HEK293 (cell line): ENCODE results near the gene MATN3.

Source experiments
- CTCF ChIA-PET: fragments of 350-600 bp; formaldehyde crosslinking; extraction: SDS; loops from one replicate; lab custom pipeline; 2021; ENCODE audit warnings: antibody characterized with exemption; lab: Yijun Ruan, JAX
- POLR2A ChIA-PET: fragments of 300-600 bp; formaldehyde crosslinking; extraction: SDS; loops from one replicate; lab custom pipeline; 2020; ENCODE audit warnings: antibody characterized with exemption, inconsistent platforms; lab: Yijun Ruan, JAX
- H3K27ac ChIP-seq: fragments of 200-500 bp; sonication (Bioruptor generic); 2 replicates; pipeline ENCODE4 v1.5.1; 2014; ENCODE audit warnings: low read depth, low read length, control low read depth, inconsistent platforms; ENCODE audit errors: extremely low read depth
- H3K36me3 ChIP-seq, 2 experiments: fragments of 200-500 bp in 1 of 2; sonication (Bioruptor generic) in 1 of 2; 1 replicate in 1 of 2; 2 replicates in 1 of 2; pipeline ENCODE4 v1.5.1; 2014 to 2017; ENCODE audit warnings: inconsistent platforms in 2 of 2, low read length in 2 of 2; ENCODE audit not compliant: control insufficient read depth in 2 of 2, insufficient read depth in 1 of 2
- H3K4me1 ChIP-seq: fragments of 200-500 bp; sonication (Bioruptor generic); 2 replicates; pipeline ENCODE4 v1.5.1; 2014; ENCODE audit warnings: mild to moderate bottlenecking, low read length, inconsistent platforms; ENCODE audit not compliant: control insufficient read depth, insufficient read depth
- H3K4me3 ChIP-seq: 2 replicates; pipeline ENCODE4 v1.5.1; 2011; ENCODE audit warnings: low read depth, mild to moderate bottlenecking, control low read depth, low read length, moderate library complexity
- H3K9me3 ChIP-seq: fragments of 200-500 bp; sonication (Bioruptor generic); 2 replicates; pipeline ENCODE4 v1.5.1; 2014; ENCODE audit warnings: low read depth, low read length, inconsistent platforms; ENCODE audit not compliant: control insufficient read depth, insufficient read depth
- GLI4 ChIP-seq: fragments of 450-650 bp; formaldehyde crosslinking; IDR thresholded peaks from 2 replicates; pipeline ENCODE4 v1.5.1; 2016; ENCODE audit warnings: missing biosample characterization, missing genetic modification characterization
- HOXA7 ChIP-seq: sonication (generic); formaldehyde crosslinking; IDR thresholded peaks from 2 replicates; pipeline ENCODE4 v1.8.1; 2022; ENCODE audit warnings: missing genetic modification reagents, borderline replicate concordance
- SCRT2 ChIP-seq: fragments of 450-650 bp; formaldehyde crosslinking; IDR thresholded peaks from 2 replicates; pipeline ENCODE4 v1.5.1; 2016; ENCODE audit warnings: missing biosample characterization, missing genetic modification characterization
- TCF7L2 ChIP-seq: IDR thresholded peaks from 2 replicates; pipeline ENCODE4 v1.6.1; 2011; ENCODE audit warnings: low read depth, mild to moderate bottlenecking, inconsistent platforms, low read length, moderate library complexity, borderline replicate concordance
- ZBTB26 ChIP-seq: fragments of 450-650 bp; formaldehyde crosslinking; optimal IDR thresholded peaks from 2 replicates; pipeline ENCODE3; 2016; ENCODE audit warnings: missing biosample characterization, mild to moderate bottlenecking, missing genetic modification characterization
- ZEB2 ChIP-seq: fragments of 450-650 bp; formaldehyde crosslinking; IDR thresholded peaks from 2 replicates; pipeline ENCODE4 v1.5.1; 2016; ENCODE audit warnings: missing biosample characterization, missing genetic modification characterization
- ZNF140 ChIP-seq: fragments of 450-650 bp; formaldehyde crosslinking; IDR thresholded peaks from 2 replicates; pipeline ENCODE4 v1.5.1; 2016; ENCODE audit warnings: missing biosample characterization, missing genetic modification characterization
- ZNF148 ChIP-seq: fragments of 450-650 bp; formaldehyde crosslinking; IDR thresholded peaks from 2 replicates; pipeline ENCODE4 v1.5.0; 2017; ENCODE audit warnings: missing biosample characterization, missing genetic modification characterization, borderline replicate concordance
- ZNF19 ChIP-seq: fragments of 450-650 bp; formaldehyde crosslinking; IDR thresholded peaks from 2 replicates; pipeline ENCODE4; 2016; ENCODE audit warnings: missing biosample characterization, missing genetic modification characterization, low read depth
- ZNF239 ChIP-seq: fragments of 450-650 bp; formaldehyde crosslinking; IDR thresholded peaks from 2 replicates; pipeline ENCODE4 v1.5.1; 2016; ENCODE audit warnings: missing biosample characterization, missing genetic modification characterization
- ZNF341 ChIP-seq: fragments of 450-650 bp; formaldehyde crosslinking; IDR thresholded peaks from 2 replicates; pipeline ENCODE4; 2016; ENCODE audit warnings: low read depth, missing biosample characterization, missing genetic modification characterization
- ZNF510 ChIP-seq: fragments of 450-650 bp; formaldehyde crosslinking; IDR thresholded peaks from 2 replicates; pipeline ENCODE4 v1.5.1; 2018; ENCODE audit warnings: mild to moderate bottlenecking, missing genetic modification characterization, missing biosample characterization; ENCODE audit not compliant: insufficient replicate concordance
- ZNF529 ChIP-seq: fragments of 450-650 bp; formaldehyde crosslinking; IDR thresholded peaks from 2 replicates; pipeline ENCODE4 v1.5.1; 2017; ENCODE audit warnings: missing genetic modification characterization, missing biosample characterization; ENCODE audit not compliant: insufficient replicate concordance
- ZNF544 ChIP-seq: fragments of 450-650 bp; formaldehyde crosslinking; IDR thresholded peaks from 2 replicates; pipeline ENCODE4 v1.5.0; 2017; ENCODE audit warnings: missing biosample characterization, missing genetic modification characterization
- ZNF561 ChIP-seq: fragments of 450-650 bp; IDR thresholded peaks from 2 replicates; pipeline ENCODE4 v1.5.1; 2018; ENCODE audit warnings: missing biosample characterization, missing genetic modification characterization, borderline replicate concordance
- ZXDB ChIP-seq: fragments of 450-650 bp; formaldehyde crosslinking; IDR thresholded peaks from 2 replicates; pipeline ENCODE4 v1.5.1; 2016; ENCODE audit warnings: missing biosample characterization, missing genetic modification characterization
- TF ChIP-seq, protein P1 (sequence below): fragments of 450-650 bp; formaldehyde crosslinking; IDR thresholded peaks from 2 replicates; pipeline ENCODE4 v1.5.1; 2016; ENCODE audit warnings: missing biosample characterization, missing genetic modification characterization
- TF ChIP-seq, protein P2 (sequence below): fragments of 450-650 bp; formaldehyde crosslinking; IDR thresholded peaks from 2 replicates; pipeline ENCODE4 v1.5.1; 2016; ENCODE audit warnings: missing biosample characterization, missing genetic modification characterization

The MATN3 gene

GRCh38 chr2:19993731-19994130, 18.7 kb downstream of the MATN3 start (continued):
- no peak for TF ChIP-seq SCRT2 (tag by site-specific recombination)
- no peak for TF ChIP-seq ZNF561 (tag by site-specific recombination)
- TF ChIP-seq ZNF341 (tag by site-specific recombination) = no peak
- TF ChIP-seq, protein P1, sequence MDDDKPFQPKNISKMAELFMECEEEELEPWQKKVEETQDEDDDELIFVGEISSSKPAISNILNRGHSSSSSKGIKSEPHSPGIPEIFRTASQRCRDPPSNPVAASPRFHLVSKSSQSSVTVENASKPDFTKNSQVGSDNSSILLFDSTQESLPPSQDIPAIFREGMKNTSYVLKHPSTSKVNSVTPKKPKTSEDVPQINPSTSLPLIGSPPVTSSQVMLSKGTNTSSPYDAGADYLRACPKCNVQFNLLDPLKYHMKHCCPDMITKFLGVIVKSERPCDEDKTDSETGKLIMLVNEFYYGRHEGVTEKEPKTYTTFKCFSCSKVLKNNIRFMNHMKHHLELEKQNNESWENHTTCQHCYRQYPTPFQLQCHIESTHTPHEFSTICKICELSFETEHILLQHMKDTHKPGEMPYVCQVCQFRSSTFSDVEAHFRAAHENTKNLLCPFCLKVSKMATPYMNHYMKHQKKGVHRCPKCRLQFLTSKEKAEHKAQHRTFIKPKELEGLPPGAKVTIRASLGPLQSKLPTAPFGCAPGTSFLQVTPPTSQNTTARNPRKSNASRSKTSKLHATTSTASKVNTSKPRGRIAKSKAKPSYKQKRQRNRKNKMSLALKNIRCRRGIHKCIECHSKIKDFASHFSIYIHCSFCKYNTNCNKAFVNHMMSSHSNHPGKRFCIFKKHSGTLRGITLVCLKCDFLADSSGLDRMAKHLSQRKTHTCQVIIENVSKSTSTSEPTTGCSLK (tag by site-specific recombination) = no peak
- TF ChIP-seq ZNF19 = no peak
- no peak for TF ChIP-seq ZNF529
- no peak for TF ChIP-seq HOXA7 (CRISPR knock-in tag)
- no peak for TF ChIP-seq ZBTB26 (tag by site-specific recombination)
- TF ChIP-seq ZNF140 (tag by site-specific recombination) = no peak

- no peaks in the 10 kb centered on the region for H3K9me3 ChIP-seq
- H3K27ac ChIP-seq = no peak overlapping the region
- 0 out of 2 replicates have a peak, but pooled peaks cover 3% of the 10 kb centered on the region for H3K4me1 ChIP-seq
- TF ChIP-seq ZNF544 (no peak), ZEB2 (no peak), ZNF510 (tag by site-specific recombination) (no peak), ZNF239 (no peak), ZXDB (tag by site-specific recombination) (no peak), ZNF148 (tag by site-specific recombination) (no peak), GLI4 (tag by site-specific recombination) (no peak), TCF7L2 (no peak), ZBTB26 (tag by site-specific recombination) (no peak)
- TF ChIP-seq, protein P2, sequence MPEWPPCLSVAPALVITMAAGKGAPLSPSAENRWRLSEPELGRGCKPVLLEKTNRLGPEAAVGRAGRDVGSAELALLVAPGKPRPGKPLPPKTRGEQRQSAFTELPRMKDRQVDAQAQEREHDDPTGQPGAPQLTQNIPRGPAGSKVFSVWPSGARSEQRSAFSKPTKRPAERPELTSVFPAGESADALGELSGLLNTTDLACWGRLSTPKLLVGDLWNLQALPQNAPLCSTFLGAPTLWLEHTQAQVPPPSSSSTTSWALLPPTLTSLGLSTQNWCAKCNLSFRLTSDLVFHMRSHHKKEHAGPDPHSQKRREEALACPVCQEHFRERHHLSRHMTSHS (tag by site-specific recombination) = no peak
- POLR2A ChIA-PET = no interaction called here
- no peak overlapping the region for H3K4me3 ChIP-seq
- peaks cover 0 to 3% of the 10 kb centered on the region in 2 experiments; a peak in 1 of 3 replicates for H3K36me3 ChIP-seq
- CTCF ChIA-PET = interaction anchor here (0.7 to 1.3 kb wide), 2 partner anchors 23 to 36 kb away, joined by 3 to 5 read pairs; no protein-coding TSS in a partner anchor
Measured at GRCh38 chr2:19991895-19992294, 20.6 kb downstream of the MATN3 start.
